NCI-H146 (cell line): ENCODE results near the gene JOSD1.
A peak's percentile ranks its signal among the peaks of the same experiment; 100 is the strongest.

Source experiments
- DNase-seq: peaks from one replicate; lab custom pipeline; 2025; lab: John Stamatoyannopoulos, UW

The JOSD1 gene

GRCh38 chr22:38700789-38701628 lies at the start of gene JOSD1:
TSS of gene JOSD1 (minus strand) at chr22:38700943. CDS start at chr22:38699987, 956 bp downstream.
- DNase-seq: peak; percentile 85

GRCh38 chr22:38750104-38750503 lies 49.4 kb upstream of the JOSD1 start:
- no peak for DNase-seq

- no peak for DNase-seq
These were observed 47.9 kb upstream of the JOSD1 start for GRCh38 chr22:38748487-38749136.

- peak; percentile 23 for DNase-seq
These were observed 45.1 kb upstream of the JOSD1 start for GRCh38 chr22:38745676-38746460.

GRCh38 chr22:38744981-38745380 lies 44.2 kb upstream of the JOSD1 start:
- DNase-seq: no peak

GRCh38 chr22:38742176-38742942 lies 41.6 kb upstream of the JOSD1 start:
- DNase-seq: no peak

- no peak for DNase-seq
These were observed 40.8 kb upstream of the JOSD1 start for GRCh38 chr22:38741576-38741975.

- no peak for DNase-seq
These were observed 40.4 kb upstream of the JOSD1 start for GRCh38 chr22:38741166-38741565.

- no peak for DNase-seq
These were observed 40.0 kb upstream of the JOSD1 start for GRCh38 chr22:38740754-38741153.

GRCh38 chr22:38740116-38740723 lies 39.5 kb upstream of the JOSD1 start:
- DNase-seq: no peak

- DNase-seq: no peak
These were observed 38.7 kb upstream of the JOSD1 start for GRCh38 chr22:38739300-38740055.

- DNase-seq: no peak
These were observed 37.8 kb upstream of the JOSD1 start for GRCh38 chr22:38738475-38739070.

- DNase-seq: no peak
These were observed 36.7 kb upstream of the JOSD1 start for GRCh38 chr22:38737302-38738060.

- DNase-seq: no peak
These were observed 35.5 kb upstream of the JOSD1 start for GRCh38 chr22:38736257-38736570.

- DNase-seq: no peak
These were observed 34.9 kb upstream of the JOSD1 start for GRCh38 chr22:38735465-38736256.

- no peak for DNase-seq
These were observed 34.4 kb upstream of the JOSD1 start for GRCh38 chr22:38735126-38735464.

GRCh38 chr22:38734421-38735100 lies 33.8 kb upstream of the JOSD1 start:
- DNase-seq: no peak

- no peak for DNase-seq
These were observed 33.1 kb upstream of the JOSD1 start for GRCh38 chr22:38733724-38734381.
